ENCODE data around the gene NPPB.
"Not testable (repeated sequence)": the region's sequence is repeated elsewhere in the genome, so short reads cannot be mapped to it uniquely, and the experiment has no call there.

NPPB gene

GRCh38 chr1:11898831-11899467 is 40.2 kb upstream of the NPPB start:
- H3K4me3 ChIP-seq (ENCODE audit: low read depth, low read length): no peak overlapping the region
- DNase-seq (ENCODE audit: low read depth): no peak
- no peak for TF ChIP-seq CTCF (IDR thresholded peaks at IDR 0.05; ENCODE audit: control insufficient read depth, extremely low read depth, insufficient read depth)

- no peak for TF ChIP-seq CTCF (IDR thresholded peaks at IDR 0.05; ENCODE audit: control insufficient read depth, extremely low read depth, insufficient read depth)
- DNase-seq (ENCODE audit: low read depth): no peak
- no peak overlapping the region for H3K4me3 ChIP-seq (ENCODE audit: low read depth, low read length)
Measured at GRCh38 chr1:11898086-11898785, 39.5 kb upstream of the NPPB start.

- H3K4me3 ChIP-seq (ENCODE audit: low read depth, low read length); DNase-seq (ENCODE audit: low read depth): not testable (repeated sequence)
Measured at GRCh38 chr1:11894501-11894900, 35.8 kb upstream of the NPPB start.

GRCh38 chr1:11893907-11894251 is 35.1 kb upstream of the NPPB start:
- DNase-seq (ENCODE audit: low read depth): no peak
- peak; percentile 98 for TF ChIP-seq CTCF (IDR thresholded peaks at IDR 0.05; ENCODE audit: control insufficient read depth, extremely low read depth, insufficient read depth)
- no peak overlapping the region for H3K4me3 ChIP-seq (ENCODE audit: low read depth, low read length)

- no peak overlapping the region for H3K4me3 ChIP-seq (ENCODE audit: low read depth, low read length)
- DNase-seq (ENCODE audit: low read depth): no peak
- no peak for TF ChIP-seq CTCF (IDR thresholded peaks at IDR 0.05; ENCODE audit: control insufficient read depth, extremely low read depth, insufficient read depth)
Measured at GRCh38 chr1:11891433-11892186, 32.9 kb upstream of the NPPB start.

- DNase-seq (ENCODE audit: low read depth): no peak
- H3K4me3 ChIP-seq (ENCODE audit: low read depth, low read length): no peak overlapping the region
- TF ChIP-seq CTCF (IDR thresholded peaks at IDR 0.05; ENCODE audit: control insufficient read depth, extremely low read depth, insufficient read depth): no peak
Measured at GRCh38 chr1:11888877-11889208, 30.1 kb upstream of the NPPB start.

- no peak for TF ChIP-seq CTCF (IDR thresholded peaks at IDR 0.05; ENCODE audit: control insufficient read depth, extremely low read depth, insufficient read depth)
- no peak overlapping the region for H3K4me3 ChIP-seq (ENCODE audit: low read depth, low read length)
- DNase-seq (ENCODE audit: low read depth): no peak
Measured at GRCh38 chr1:11888206-11888876, 29.6 kb upstream of the NPPB start.

Data from LNCaP clone FGC (cell line).